ENCODE data around the gene SEMA3B.
"Not testable (repeated sequence)": the region's sequence is repeated elsewhere in the genome, so short reads cannot be mapped to it uniquely, and the experiment has no call there.

DNA sequence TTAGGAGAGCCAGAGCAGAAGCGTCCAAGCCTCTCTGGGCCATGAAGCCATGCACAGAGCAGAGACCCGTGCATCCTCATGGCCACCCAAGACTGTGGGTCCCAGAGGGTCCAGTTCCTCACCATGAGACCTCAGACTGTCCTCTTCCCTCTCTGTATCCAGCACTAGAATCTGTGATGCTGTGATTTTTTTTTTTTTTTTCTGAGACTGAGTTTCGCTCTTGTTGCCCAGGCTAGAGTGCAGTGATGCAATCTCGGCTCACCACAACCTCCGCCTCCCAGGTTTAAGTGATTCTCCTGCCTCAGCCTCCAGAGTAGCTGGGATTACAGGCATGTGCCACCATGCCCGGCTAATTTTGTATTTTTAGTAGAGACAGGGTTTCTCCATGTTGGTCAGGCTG lies 24.1 kb upstream of the SEMA3B start:
- TF ChIP-seq, protein P1, sequence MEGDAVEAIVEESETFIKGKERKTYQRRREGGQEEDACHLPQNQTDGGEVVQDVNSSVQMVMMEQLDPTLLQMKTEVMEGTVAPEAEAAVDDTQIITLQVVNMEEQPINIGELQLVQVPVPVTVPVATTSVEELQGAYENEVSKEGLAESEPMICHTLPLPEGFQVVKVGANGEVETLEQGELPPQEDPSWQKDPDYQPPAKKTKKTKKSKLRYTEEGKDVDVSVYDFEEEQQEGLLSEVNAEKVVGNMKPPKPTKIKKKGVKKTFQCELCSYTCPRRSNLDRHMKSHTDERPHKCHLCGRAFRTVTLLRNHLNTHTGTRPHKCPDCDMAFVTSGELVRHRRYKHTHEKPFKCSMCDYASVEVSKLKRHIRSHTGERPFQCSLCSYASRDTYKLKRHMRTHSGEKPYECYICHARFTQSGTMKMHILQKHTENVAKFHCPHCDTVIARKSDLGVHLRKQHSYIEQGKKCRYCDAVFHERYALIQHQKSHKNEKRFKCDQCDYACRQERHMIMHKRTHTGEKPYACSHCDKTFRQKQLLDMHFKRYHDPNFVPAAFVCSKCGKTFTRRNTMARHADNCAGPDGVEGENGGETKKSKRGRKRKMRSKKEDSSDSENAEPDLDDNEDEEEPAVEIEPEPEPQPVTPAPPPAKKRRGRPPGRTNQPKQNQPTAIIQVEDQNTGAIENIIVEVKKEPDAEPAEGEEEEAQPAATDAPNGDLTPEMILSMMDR (IDR thresholded peaks at IDR 0.05; ENCODE audit: low read depth, low read length, poor library complexity, severe bottlenecking), result not testable (repeated sequence)
- not testable (repeated sequence) for TF ChIP-seq EZH2phosphoT487 (IDR thresholded peaks at IDR 0.05; ENCODE audit: borderline replicate concordance, low read length)
